NB4 (cell line): ENCODE results near the gene MEFV.

ENCODE experiments used
- MYC ChIP-seq: IDR thresholded peaks from 2 replicates; pipeline ENCODE4 v1.6.1; 2011; ENCODE audit warnings: low read depth, low read length
- TF ChIP-seq, protein P1 (sequence below): IDR thresholded peaks from one replicate; pipeline ENCODE4 v1.5.1; 2012; ENCODE audit warnings: low read depth, low read length

DNA sequence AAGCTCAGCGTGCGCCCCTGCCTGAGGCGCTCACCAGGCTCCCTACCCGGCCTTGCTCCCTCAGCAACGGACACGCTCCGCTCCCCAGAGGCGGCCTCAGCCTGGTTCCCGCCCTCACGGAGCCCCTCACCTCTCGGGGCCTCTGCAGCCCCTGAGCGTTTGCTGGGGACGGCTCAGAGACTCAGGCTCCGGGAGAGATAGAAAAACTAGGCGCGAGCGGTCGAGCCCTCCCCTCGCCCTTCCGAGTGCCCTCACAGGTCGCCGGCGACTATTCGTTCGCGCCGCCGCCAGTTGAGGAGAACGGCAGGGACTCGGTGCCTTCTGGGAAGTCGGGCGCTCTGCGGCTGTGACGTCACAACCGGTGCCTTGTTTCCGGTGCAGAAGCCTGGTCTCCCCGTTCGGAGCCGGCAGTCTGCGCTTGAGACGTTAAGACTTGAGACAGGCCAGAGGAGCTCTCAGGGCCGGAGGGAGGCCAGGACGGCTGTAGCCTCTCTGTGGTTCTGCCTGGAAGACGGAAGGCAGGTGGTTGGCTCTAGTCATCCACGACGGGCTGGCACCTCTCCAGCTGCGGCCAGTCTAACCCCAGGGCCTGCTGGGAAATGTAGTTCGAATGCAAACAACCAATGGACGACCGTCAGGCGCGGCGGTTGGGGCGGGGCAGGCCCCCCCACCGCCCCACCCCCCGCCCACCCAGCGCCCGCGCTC lies 21.4 kb downstream of the MEFV start, which contains the start of gene ZNF200:
- TF ChIP-seq, protein P1, sequence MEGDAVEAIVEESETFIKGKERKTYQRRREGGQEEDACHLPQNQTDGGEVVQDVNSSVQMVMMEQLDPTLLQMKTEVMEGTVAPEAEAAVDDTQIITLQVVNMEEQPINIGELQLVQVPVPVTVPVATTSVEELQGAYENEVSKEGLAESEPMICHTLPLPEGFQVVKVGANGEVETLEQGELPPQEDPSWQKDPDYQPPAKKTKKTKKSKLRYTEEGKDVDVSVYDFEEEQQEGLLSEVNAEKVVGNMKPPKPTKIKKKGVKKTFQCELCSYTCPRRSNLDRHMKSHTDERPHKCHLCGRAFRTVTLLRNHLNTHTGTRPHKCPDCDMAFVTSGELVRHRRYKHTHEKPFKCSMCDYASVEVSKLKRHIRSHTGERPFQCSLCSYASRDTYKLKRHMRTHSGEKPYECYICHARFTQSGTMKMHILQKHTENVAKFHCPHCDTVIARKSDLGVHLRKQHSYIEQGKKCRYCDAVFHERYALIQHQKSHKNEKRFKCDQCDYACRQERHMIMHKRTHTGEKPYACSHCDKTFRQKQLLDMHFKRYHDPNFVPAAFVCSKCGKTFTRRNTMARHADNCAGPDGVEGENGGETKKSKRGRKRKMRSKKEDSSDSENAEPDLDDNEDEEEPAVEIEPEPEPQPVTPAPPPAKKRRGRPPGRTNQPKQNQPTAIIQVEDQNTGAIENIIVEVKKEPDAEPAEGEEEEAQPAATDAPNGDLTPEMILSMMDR, result no peak
- peak; percentile 66; the same call in 1 of the 2 replicates for TF ChIP-seq MYC
